K562 (cell line): ENCODE results near the gene HAT1. TPM values are rescaled to one million over a fixed set of nuclear protein-coding genes. Genes with fewer than 3 reads are reported as not detected.

ENCODE experiments used
- ATAC-seq: fragments of 200-7000 bp; cut with Tn5 transposase; 3 replicates; pipeline ENCODE4 v1.9.1; 2020; ENCODE audit warnings: moderate library complexity
- BruUV-seq: library from RNA; stranded (reverse); fragments of 400-500 nt; replicated peaks from 2 replicates; lab custom pipeline; 2021; lab: Mats Ljungman, UMichigan
- CTCF ChIA-PET: fragments of 300-600 bp; formaldehyde crosslinking; extraction: SDS; loops from one replicate; lab custom pipeline; 2021; ENCODE audit warnings: low intra/inter-chr PET ratio; lab: Yijun Ruan, JAX
- POLR2A ChIA-PET: fragments of 300-600, 350-650 bp; sonication (Branson Sonifier 250); formaldehyde crosslinking; extraction: SDS; loops from one replicate; lab custom pipeline; 2021; ENCODE audit warnings: antibody characterized with exemption, inconsistent platforms; lab: Yijun Ruan, JAX
- DNase-seq, 4 experiments: peaks; one replicate each; pipeline versions ENCODE4 v3.0.0 to v3.0.0-alpha.2; 2011 to 2018; ENCODE audit warnings: low spot score in 3 of 4, mixed read lengths in 3 of 4; ENCODE audit errors: extremely low read depth in 1 of 4
- FAIRE-seq: peaks from 2 replicates; lab custom pipeline; 2011; peaks lifted over from hg19 to GRCh38; lab: Jason Lieb, UNC
- H2AFZ ChIP-seq: 2 replicates; pipeline ENCODE4 v1.6.0; 2011; ENCODE audit warnings: low read depth, low read length, control low read depth, inconsistent platforms
- H3K27ac ChIP-seq: fragments of 200-600 bp; 3 replicates; pipeline ENCODE4 v1.8.0; 2011; ENCODE audit warnings: low read depth, mild to moderate bottlenecking, control low read depth, inconsistent platforms, low read length, moderate library complexity, mixed read lengths; ENCODE audit errors: extremely low read depth
- H3K27me3 ChIP-seq, 2 experiments: fragments of 300-600 bp in 1 of 2; 2 replicates in 1 of 2; 3 replicates in 1 of 2; pipeline versions ENCODE4 v1.6.0 to v1.8.0; 2011; ENCODE audit warnings: inconsistent platforms in 2 of 2, low read length in 2 of 2, mild to moderate bottlenecking in 1 of 2, mixed read lengths in 1 of 2, moderate library complexity in 1 of 2; ENCODE audit not compliant: control insufficient read depth in 2 of 2, insufficient read depth in 2 of 2
- H3K36me3 ChIP-seq: fragments of 300-600 bp; 3 replicates; pipeline ENCODE4 v1.8.0; 2011; ENCODE audit warnings: mild to moderate bottlenecking, low read length, inconsistent platforms; ENCODE audit not compliant: control insufficient read depth, insufficient read depth
- H3K4me1 ChIP-seq, 2 experiments: fragments of 200-600 bp in 1 of 2; replicated peaks in 1 of 2; 2 replicates in 1 of 2; 3 replicates in 1 of 2; pipeline versions ENCODE4 v1.5.1 to v1.8.0; 2011; ENCODE audit warnings: inconsistent platforms in 2 of 2, low read length in 2 of 2, mild to moderate bottlenecking in 1 of 2, mixed read lengths in 1 of 2, moderate library complexity in 1 of 2; ENCODE audit not compliant: control insufficient read depth in 2 of 2, insufficient read depth in 2 of 2
- H3K4me2 ChIP-seq: 2 replicates; pipeline ENCODE4 v1.6.1; 2011; ENCODE audit warnings: low read length, control low read depth, inconsistent platforms, mixed read lengths; ENCODE audit not compliant: insufficient read depth
- H3K4me3 ChIP-seq: fragments of 200-600 bp; sonication (generic), shearing (Covaris generic); 2 replicates; pipeline ENCODE4 v1.5.1; 2016; ENCODE audit warnings: control low read depth, inconsistent platforms
- H3K79me2 ChIP-seq: fragments of 200-600 bp; 3 replicates; pipeline ENCODE4 v1.8.0; 2011; ENCODE audit warnings: low read length, inconsistent platforms; ENCODE audit not compliant: control insufficient read depth, insufficient read depth
- H3K9ac ChIP-seq, 2 experiments: 2 replicates each; pipeline versions ENCODE4 v1.6.0 to v1.6.1; 2011; ENCODE audit warnings: low read depth in 2 of 2, low read length in 2 of 2, control low read depth in 1 of 2, inconsistent platforms in 1 of 2, mild to moderate bottlenecking in 1 of 2, mixed read lengths in 1 of 2; ENCODE audit not compliant: insufficient read depth in 1 of 2
- H3K9me1 ChIP-seq: one replicate; pipeline ENCODE4 v1.6.0; 2011; ENCODE audit warnings: inconsistent platforms, mild to moderate bottlenecking, low read length, moderate library complexity; ENCODE audit not compliant: control insufficient read depth, insufficient read depth
- H3K9me3 ChIP-seq: replicated peaks from 2 replicates; pipeline ENCODE4 v1.5.1; 2011; ENCODE audit warnings: low read depth, low read length, inconsistent platforms; ENCODE audit not compliant: control insufficient read depth, insufficient read depth
- H4K20me1 ChIP-seq: replicated peaks from 2 replicates; pipeline ENCODE4 v1.6.1; 2011; ENCODE audit warnings: low read length, inconsistent platforms, mixed read lengths; ENCODE audit not compliant: control insufficient read depth, insufficient read depth
- C11orf30 ChIP-seq: fragments of 450-650 bp; IDR thresholded peaks from 2 replicates; pipeline ENCODE4 v1.6.1; 2016; ENCODE audit warnings: low read depth, mild to moderate bottlenecking
- ETS2 ChIP-seq: IDR thresholded peaks from 2 replicates; pipeline ENCODE4 v1.6.1; 2016; ENCODE audit warnings: borderline replicate concordance, missing genetic modification characterization, mild to moderate bottlenecking, moderate library complexity, missing compliant biosample characterization; ENCODE audit not compliant: poor library complexity, severe bottlenecking
- HNRNPK ChIP-seq: fragments of 200-400 bp; formaldehyde crosslinking; IDR thresholded peaks from one replicate; pipeline ENCODE4 v1.6.1; 2018; ENCODE audit warnings: mild to moderate bottlenecking, low read depth, low read length; ENCODE audit not compliant: poor library complexity, severe bottlenecking
- KAT2B ChIP-seq: IDR thresholded peaks from one replicate; pipeline ENCODE4 v1.6.1; 2012; ENCODE audit warnings: low read depth, mild to moderate bottlenecking, control low read depth, inconsistent platforms, low read length, moderate library complexity
- LEF1 ChIP-seq: fragments of 450-650 bp; IDR thresholded peaks from 2 replicates; pipeline ENCODE4 v1.6.1; 2016; ENCODE audit warnings: mild to moderate bottlenecking
- MAFF ChIP-seq: IDR thresholded peaks from 2 replicates; pipeline ENCODE4 v1.6.1; 2012; ENCODE audit warnings: low read length, improper control_type of control experiment
- MAFG ChIP-seq: fragments of 450-650 bp; conservative IDR thresholded peaks from 2 replicates; pipeline ENCODE4 v1.6.1; 2016; ENCODE audit warnings: missing genetic modification characterization, missing compliant biosample characterization
- MAFK ChIP-seq: IDR thresholded peaks from 2 replicates; pipeline ENCODE4 v1.6.1; 2011; ENCODE audit warnings: low read length, improper control_type of control experiment
- PHF20 ChIP-seq: fragments of 450-650 bp; IDR thresholded peaks from 2 replicates; pipeline ENCODE4 v1.6.1; 2018; ENCODE audit not compliant: partially characterized antibody
- RCOR1 ChIP-seq, 2 experiments: IDR thresholded peaks; 2 replicates each; pipeline ENCODE4 v1.6.1; 2012; ENCODE audit warnings: low read depth in 2 of 2, low read length in 2 of 2, borderline replicate concordance in 1 of 2, improper control_type of control experiment in 1 of 2
- SMARCC2 ChIP-seq: fragments of 450-650 bp; IDR thresholded peaks from 2 replicates; pipeline ENCODE4 v1.6.1; 2017; ENCODE audit warnings: antibody characterized with exemption, moderate library complexity, mild to moderate bottlenecking, low read depth
- STAT5A ChIP-seq: IDR thresholded peaks from 2 replicates; pipeline ENCODE4 v1.6.1; 2012; ENCODE audit warnings: low read length, inconsistent platforms, borderline replicate concordance
- USF2 ChIP-seq: sonication (generic); formaldehyde crosslinking; IDR thresholded peaks from 2 replicates; pipeline ENCODE4 v1.5.0; 2020; ENCODE audit warnings: missing genetic modification reagents
- ZBTB1 ChIP-seq: sonication (generic); formaldehyde crosslinking; IDR thresholded peaks from 2 replicates; pipeline ENCODE4 v1.8.1; 2023; ENCODE audit warnings: missing genetic modification reagents, low read depth, mild to moderate bottlenecking, borderline replicate concordance
- ZNF316 ChIP-seq: fragments of 450-650 bp; IDR thresholded peaks from 2 replicates; pipeline ENCODE4 v1.6.1; 2016
- in situ Hi-C: fragments of 300-500 bp; cut with MboI; formaldehyde crosslinking; loops from 4 replicates; pipeline ENCODE4 v1.15.0; 2018; ENCODE audit warnings: inconsistent platforms, mixed read lengths
- intact Hi-C: fragments of 100-400 bp; cut with micrococcal nuclease; formaldehyde crosslinking; loops from 2 replicates; pipeline ENCODE4 v1.14.2; 2022
- polyA plus RNA-seq, 8 experiments: library from polyadenylated mRNA; depleted of rRNA in 4 of 8; stranded (reverse) in 5 of 8; unstranded in 3 of 8; fragments of >200 nt; fragmentation: Nextera tagmentation in 2 of 8; fragmentation: Illumina TruSeq in 1 of 8; extraction: Ambion mirVana in 2 of 8; extraction: Trizol in 1 of 8; gene quantifications; 2 replicates each; pipeline versions ENCODE4 v1.2.1 to v1.2.3, GENCODE V29; 2011 to 2014; ENCODE audit warnings: inconsistent platforms in 1 of 8, missing spikeins in 1 of 8
- total RNA-seq, 7 experiments: library from RNA; depleted of rRNA in 6 of 7; stranded (reverse); fragments of >200 nt in 6 of 7; fragmentation: Illumina TruSeq in 2 of 7; extraction: Trizol in 2 of 7; gene quantifications; 2 replicates each; pipeline versions ENCODE4 v1.2.1 to v1.2.3, GENCODE V29; 2011 to 2021; ENCODE audit warnings: low replicate concordance in 1 of 7

HAT1 gene
- total and polyA plus RNA-seq, 9 of the 15 experiments (the other 6 are each of a cell fraction or from before 2014, with no cell fraction given): 125 to 384 (median 244) TPM

GRCh38 chr2:171968509-171968908 is 46.2 kb downstream of the HAT1 start:
- no peak for TF ChIP-seq ZBTB1
- TF ChIP-seq LEF1: no peak
- TF ChIP-seq MAFK: peak; percentile 67
- no peak for TF ChIP-seq KAT2B
- peak; percentile 54; the same call in 1 of the 2 replicates for TF ChIP-seq MAFF
- TF ChIP-seq PHF20: no peak
- TF ChIP-seq HNRNPK: no peak
- TF ChIP-seq ETS2 (tag): no peak
- peak; percentile 77 for TF ChIP-seq C11orf30
- peak; percentile 68 for TF ChIP-seq MAFG (tag)
- no peak for TF ChIP-seq RCOR1 (IDR thresholded peaks at IDR 0.05; ENCODE audit: borderline replicate concordance in 1 of 2, low read depth in 2 of 2, low read length in 2 of 2)
- no peak for TF ChIP-seq STAT5A
- TF ChIP-seq USF2: no peak
- TF ChIP-seq ZNF316: peak; percentile 90
- TF ChIP-seq SMARCC2: no peak
- Histone ChIP-seq H3K9ac (no peak overlapping the region), H3K27ac (no peak overlapping the region), H3K4me2 (no peak overlapping the region), H3K9me1 (no peaks in the 10 kb centered on the region), H4K20me1 (no peaks in the 10 kb centered on the region), H3K36me3 (peaks cover 69% of the 10 kb centered on the region), H3K9me3 (no peaks in the 10 kb centered on the region), H3K4me1 (no peaks in the 10 kb centered on the region), H3K27me3 (no peaks in the 10 kb centered on the region), H3K4me3 (no peak overlapping the region), H2AFZ (no peak overlapping the region), H3K79me2 (peaks cover 3% of the 10 kb centered on the region; the same call in 1 of the 3 replicates)
- in situ Hi-C loops (no loop called here), intact Hi-C loops (no loop called here)
- FAIRE-seq: peak; percentile 46
- BruUV-seq: no TSS peak
- no peak for ATAC-seq
- POLR2A ChIA-PET: interaction anchor here (2.7 kb wide), 1 partner anchor 9 kb away, joined by 10 read pairs; no protein-coding TSS in a partner anchor
- CTCF ChIA-PET: no interaction called here
- DNase-seq: no peak
